ENCODE measurements around the gene DNAH7.

DNA sequence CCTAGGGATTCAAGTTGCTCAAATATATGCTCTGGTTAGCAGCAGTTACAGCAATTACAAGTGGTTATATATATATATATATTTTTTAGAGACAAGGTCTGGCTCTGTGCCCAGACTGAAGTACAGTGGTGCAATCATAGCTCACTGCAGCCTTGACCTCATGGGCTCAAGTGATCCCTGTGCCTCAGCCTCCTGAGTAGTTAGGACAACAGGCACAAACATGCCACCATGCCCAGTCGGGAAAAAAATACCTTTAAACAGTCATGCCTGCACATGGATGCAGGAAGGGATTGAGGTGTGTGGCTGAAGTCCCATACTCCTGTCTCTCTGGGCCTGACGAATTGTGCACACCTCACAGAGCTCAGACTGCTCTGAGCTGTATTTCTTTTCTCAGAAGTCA lies 19.6 kb upstream of the DNAH7 start:
- TF ChIP-seq, protein P1, sequence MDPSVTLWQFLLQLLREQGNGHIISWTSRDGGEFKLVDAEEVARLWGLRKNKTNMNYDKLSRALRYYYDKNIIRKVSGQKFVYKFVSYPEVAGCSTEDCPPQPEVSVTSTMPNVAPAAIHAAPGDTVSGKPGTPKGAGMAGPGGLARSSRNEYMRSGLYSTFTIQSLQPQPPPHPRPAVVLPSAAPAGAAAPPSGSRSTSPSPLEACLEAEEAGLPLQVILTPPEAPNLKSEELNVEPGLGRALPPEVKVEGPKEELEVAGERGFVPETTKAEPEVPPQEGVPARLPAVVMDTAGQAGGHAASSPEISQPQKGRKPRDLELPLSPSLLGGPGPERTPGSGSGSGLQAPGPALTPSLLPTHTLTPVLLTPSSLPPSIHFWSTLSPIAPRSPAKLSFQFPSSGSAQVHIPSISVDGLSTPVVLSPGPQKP (IDR thresholded peaks at IDR 0.05; ENCODE audit: borderline replicate concordance, low read depth, low read length): no peak
- no peak for TF ChIP-seq NFE2L2 (IDR thresholded peaks at IDR 0.05; ENCODE audit: low read depth, low read length)
- no peak for TF ChIP-seq FOS (IDR thresholded peaks at IDR 0.05; ENCODE audit: low read depth, low read length)
- TF ChIP-seq POLR2A (IDR thresholded peaks at IDR 0.05; ENCODE audit: low read depth, low read length): no peak
- TF ChIP-seq MAZ (IDR thresholded peaks at IDR 0.05; ENCODE audit: borderline replicate concordance, low read depth, low read length): no peak
- TF ChIP-seq RFX5 (IDR thresholded peaks at IDR 0.05; ENCODE audit: low read depth, low read length): no peak
- no peak for TF ChIP-seq SMC3 (IDR thresholded peaks at IDR 0.05; ENCODE audit: low read depth, low read length)
- TF ChIP-seq, protein P2, sequence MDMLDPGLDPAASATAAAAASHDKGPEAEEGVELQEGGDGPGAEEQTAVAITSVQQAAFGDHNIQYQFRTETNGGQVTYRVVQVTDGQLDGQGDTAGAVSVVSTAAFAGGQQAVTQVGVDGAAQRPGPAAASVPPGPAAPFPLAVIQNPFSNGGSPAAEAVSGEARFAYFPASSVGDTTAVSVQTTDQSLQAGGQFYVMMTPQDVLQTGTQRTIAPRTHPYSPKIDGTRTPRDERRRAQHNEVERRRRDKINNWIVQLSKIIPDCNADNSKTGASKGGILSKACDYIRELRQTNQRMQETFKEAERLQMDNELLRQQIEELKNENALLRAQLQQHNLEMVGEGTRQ (IDR thresholded peaks at IDR 0.05; ENCODE audit: low read depth, low read length): no peak
- TF ChIP-seq, protein P3, sequence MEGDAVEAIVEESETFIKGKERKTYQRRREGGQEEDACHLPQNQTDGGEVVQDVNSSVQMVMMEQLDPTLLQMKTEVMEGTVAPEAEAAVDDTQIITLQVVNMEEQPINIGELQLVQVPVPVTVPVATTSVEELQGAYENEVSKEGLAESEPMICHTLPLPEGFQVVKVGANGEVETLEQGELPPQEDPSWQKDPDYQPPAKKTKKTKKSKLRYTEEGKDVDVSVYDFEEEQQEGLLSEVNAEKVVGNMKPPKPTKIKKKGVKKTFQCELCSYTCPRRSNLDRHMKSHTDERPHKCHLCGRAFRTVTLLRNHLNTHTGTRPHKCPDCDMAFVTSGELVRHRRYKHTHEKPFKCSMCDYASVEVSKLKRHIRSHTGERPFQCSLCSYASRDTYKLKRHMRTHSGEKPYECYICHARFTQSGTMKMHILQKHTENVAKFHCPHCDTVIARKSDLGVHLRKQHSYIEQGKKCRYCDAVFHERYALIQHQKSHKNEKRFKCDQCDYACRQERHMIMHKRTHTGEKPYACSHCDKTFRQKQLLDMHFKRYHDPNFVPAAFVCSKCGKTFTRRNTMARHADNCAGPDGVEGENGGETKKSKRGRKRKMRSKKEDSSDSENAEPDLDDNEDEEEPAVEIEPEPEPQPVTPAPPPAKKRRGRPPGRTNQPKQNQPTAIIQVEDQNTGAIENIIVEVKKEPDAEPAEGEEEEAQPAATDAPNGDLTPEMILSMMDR (conservative IDR thresholded peaks at IDR 0.05; ENCODE audit: low read depth, low read length): no peak
- TF ChIP-seq MXI1 (IDR thresholded peaks at IDR 0.05; ENCODE audit: borderline replicate concordance, low read depth, low read length): no peak
- TF ChIP-seq RCOR1 (IDR thresholded peaks at IDR 0.05; ENCODE audit: insufficient replicate concordance, low read length): no peak
- TF ChIP-seq MAFK (IDR thresholded peaks at IDR 0.05; ENCODE audit: low read depth, low read length): no peak

All from IMR-90 (cell line).